Measurements from ENCODE around the gene SLC25A42.
"Not testable (repeated sequence)": the region's sequence is repeated elsewhere in the genome, so short reads cannot be mapped to it uniquely, and the experiment has no call there.

Gene SLC25A42

GRCh38 chr19:19095691-19096090 is 31.9 kb downstream of the SLC25A42 start:
- Histone ChIP-seq H3K4me3 (no peak overlapping the region), H3K9me3 (no peaks in the 10 kb centered on the region), H3K4me1 (no peaks in the 10 kb centered on the region), H3K27ac (no peak overlapping the region), H3K36me3 (peaks cover 15 to 55% (median 28%) of the 10 kb centered on the region in 3 donors), H3K27me3 (no peaks in the 10 kb centered on the region)
- TF ChIP-seq CTCF (IDR thresholded peaks at IDR 0.05) = no peak
- no peak for DNase-seq
- intact Hi-C loops (cut with DNase I; ENCODE audit: low total_unique reads) = no loop called here

- no peak overlapping the region for H3K27ac ChIP-seq
- no peak for TF ChIP-seq CTCF (IDR thresholded peaks at IDR 0.05)
- H3K27me3 ChIP-seq = no peaks in the 10 kb centered on the region
- no peaks in the 10 kb centered on the region for H3K4me1 ChIP-seq
- no peak for DNase-seq
- intact Hi-C loops (cut with DNase I; ENCODE audit: low total_unique reads) = no loop called here
- peaks cover 23 to 62% (median 40%) of the 10 kb centered on the region in 3 donors for H3K36me3 ChIP-seq
- H3K9me3 ChIP-seq = no peaks in the 10 kb centered on the region
- no peak overlapping the region for H3K4me3 ChIP-seq
These were observed 33.1 kb downstream of the SLC25A42 start for GRCh38 chr19:19096641-19097627.

- H3K27ac ChIP-seq = no peak overlapping the region
- no peaks in the 10 kb centered on the region for H3K4me1 ChIP-seq
- TF ChIP-seq CTCF (IDR thresholded peaks at IDR 0.05) = no peak
These were observed 34.4 kb downstream of the SLC25A42 start for GRCh38 chr19:19098084-19098702.

GRCh38 chr19:19098703-19099632 is 35.2 kb downstream of the SLC25A42 start:
- no peak for TF ChIP-seq CTCF (IDR thresholded peaks at IDR 0.05)
- Histone ChIP-seq H3K9me3 (no peaks in the 10 kb centered on the region), H3K4me1 (no peaks in the 10 kb centered on the region), H3K27me3 (no peaks in the 10 kb centered on the region), H3K36me3 (peaks cover 23 to 66% (median 40%) of the 10 kb centered on the region in 3 donors), H3K4me3 (no peak overlapping the region), H3K27ac (no peak overlapping the region)
- DNase-seq = no peak
- intact Hi-C loops (cut with DNase I; ENCODE audit: low total_unique reads) = no loop called here

More at GRCh38 chr19:19098084-19098702, 34.4 kb downstream of the SLC25A42 start:
- intact Hi-C loops (cut with DNase I; ENCODE audit: low total_unique reads) = no loop called here
- Histone ChIP-seq H3K9me3 (no peaks in the 10 kb centered on the region), H3K27me3 (no peaks in the 10 kb centered on the region), H3K4me3 (no peak overlapping the region), H3K36me3 (peaks cover 23 to 66% (median 40%) of the 10 kb centered on the region in 3 donors)
- no peak for DNase-seq

GRCh38 chr19:19101540-19101939 is 37.7 kb downstream of the SLC25A42 start:
- Histone ChIP-seq H3K4me1 (peaks cover 0 to 4% (median 0%) of the 10 kb centered on the region in 4 donors), H3K27ac (no peak overlapping the region), H3K9me3 (no peaks in the 10 kb centered on the region), H3K27me3 (no peaks in the 10 kb centered on the region), H3K36me3 (peaks cover 23 to 57% (median 40%) of the 10 kb centered on the region in 3 donors), H3K4me3 (no peak overlapping the region)
- TF ChIP-seq CTCF (IDR thresholded peaks at IDR 0.05) = no peak
- intact Hi-C loops (cut with DNase I; ENCODE audit: low total_unique reads) = no loop called here
- no peak for DNase-seq

- H3K27me3 ChIP-seq; H3K4me1 ChIP-seq; DNase-seq; H3K27ac ChIP-seq; intact Hi-C loops (cut with DNase I; ENCODE audit: low total_unique reads); H3K4me3 ChIP-seq; H3K9me3 ChIP-seq: not testable (repeated sequence)
- H3K36me3 ChIP-seq = peaks cover 23 to 49% (median 36%) of the 10 kb centered on the region in 3 donors
These were observed 38.8 kb downstream of the SLC25A42 start for GRCh38 chr19:19102566-19102965.
